Activated naive CD8-positive, alpha-beta T cell treated with anti-CD3 and anti-CD28 coated beads, Interleukin-2, amount 50 U/mL, for 24 hours (primary cell): ENCODE data around the gene TM6SF1.

Experiments used
- ATAC-seq: fragments of 150-1000 bp; cut with Tn5 transposase; one replicate; pipeline ENCODE4 v1.10.0; 2021
- DNase-seq: peaks from one replicate; pipeline ENCODE4 v3.0.0; 2021
- H3K27ac Mint-ChIP-seq: one replicate; pipeline ENCODE4 v1.8.0; 2021; ENCODE audit warnings: mild to moderate bottlenecking, mixed read lengths
- H3K27me3 Mint-ChIP-seq: one replicate; pipeline ENCODE4 v1.8.0; 2021; ENCODE audit warnings: mixed read lengths
- H3K36me3 Mint-ChIP-seq: one replicate; pipeline ENCODE4 v1.8.0; 2021; ENCODE audit warnings: low read depth, mixed read lengths
- H3K4me1 Mint-ChIP-seq: one replicate; pipeline ENCODE4 v1.8.0; 2021; ENCODE audit warnings: mixed read lengths
- H3K4me3 Mint-ChIP-seq: one replicate; pipeline ENCODE4 v1.8.0; 2021; ENCODE audit warnings: mild to moderate bottlenecking, moderate library complexity, mixed read lengths
- H3K9me3 Mint-ChIP-seq: one replicate; pipeline ENCODE4 v1.8.0; 2021; ENCODE audit warnings: mixed read lengths

The TM6SF1 gene

GRCh38 chr15:83102346-83102745 lies 5.1 kb upstream of the TM6SF1 start:
- H3K27me3 Mint-ChIP-seq: peaks cover 36% of the 10 kb centered on the region
- no peak overlapping the region for H3K4me3 Mint-ChIP-seq

GRCh38 chr15:83104141-83104540 lies 3.3 kb upstream of the TM6SF1 start:
- DNase-seq: no peak
- H3K27ac Mint-ChIP-seq: no peak overlapping the region
- no peaks in the 10 kb centered on the region for H3K9me3 Mint-ChIP-seq
- H3K27me3 Mint-ChIP-seq: peaks cover 45% of the 10 kb centered on the region
- no peak for ATAC-seq
- H3K4me3 Mint-ChIP-seq: no peak overlapping the region
- peaks cover 16% of the 10 kb centered on the region for H3K4me1 Mint-ChIP-seq
- no peaks in the 10 kb centered on the region for H3K36me3 Mint-ChIP-seq

More at GRCh38 chr15:83102346-83102745, 5.1 kb upstream of the TM6SF1 start:
- H3K36me3 Mint-ChIP-seq: no peaks in the 10 kb centered on the region
- H3K4me1 Mint-ChIP-seq: peaks cover 6% of the 10 kb centered on the region
- no peaks in the 10 kb centered on the region for H3K9me3 Mint-ChIP-seq
- DNase-seq (no peak), ATAC-seq (no peak)
- H3K27ac Mint-ChIP-seq: no peak overlapping the region

- Mint-ChIP-seq H3K9me3 (no peaks in the 10 kb centered on the region), H3K4me1 (peaks cover 17% of the 10 kb centered on the region), H3K36me3 (no peaks in the 10 kb centered on the region), H3K27me3 (peaks cover 46% of the 10 kb centered on the region), H3K4me3 (no peak overlapping the region), H3K27ac (no peak overlapping the region)
- DNase-seq (no peak), ATAC-seq (no peak)
Observed at GRCh38 chr15:83105440-83105839, 2.0 kb upstream of the TM6SF1 start.

GRCh38 chr15:83107841-83108181 lies 366 bp downstream of the TM6SF1 start:
- Mint-ChIP-seq H3K27ac (peak overlapping the region; percentile 77), H3K36me3 (peaks cover 2% of the 10 kb centered on the region), H3K27me3 (peaks cover 45% of the 10 kb centered on the region), H3K4me3 (peak overlapping the region; percentile 81), H3K4me1 (peaks cover 17% of the 10 kb centered on the region), H3K9me3 (no peaks in the 10 kb centered on the region)
- ATAC-seq (no peak), DNase-seq (no peak)

GRCh38 chr15:83108266-83109219 lies 1.1 kb downstream of the TM6SF1 start:
- peak; percentile 18 for DNase-seq
- peaks cover 45% of the 10 kb centered on the region for H3K27me3 Mint-ChIP-seq
- peak; percentile 79 for ATAC-seq

GRCh38 chr15:83109532-83109931 lies 2.1 kb downstream of the TM6SF1 start:
- Mint-ChIP-seq H3K27ac (no peak overlapping the region), H3K9me3 (no peaks in the 10 kb centered on the region), H3K4me1 (peaks cover 17% of the 10 kb centered on the region), H3K27me3 (peaks cover 37% of the 10 kb centered on the region), H3K36me3 (peaks cover 2% of the 10 kb centered on the region), H3K4me3 (no peak overlapping the region)
- DNase-seq (no peak), ATAC-seq (no peak)

More at GRCh38 chr15:83108266-83109219, 1.1 kb downstream of the TM6SF1 start:
- Mint-ChIP-seq H3K4me3 (peak overlapping the region; percentile 81), H3K4me1 (peaks cover 17% of the 10 kb centered on the region), H3K9me3 (no peaks in the 10 kb centered on the region), H3K36me3 (peaks cover 2% of the 10 kb centered on the region), H3K27ac (peak overlapping the region; percentile 77)

GRCh38 chr15:83110381-83110780 lies 2.9 kb downstream of the TM6SF1 start:
- Mint-ChIP-seq H3K4me1 (peaks cover 17% of the 10 kb centered on the region), H3K36me3 (peaks cover 2% of the 10 kb centered on the region), H3K27me3 (peaks cover 32% of the 10 kb centered on the region), H3K4me3 (no peak overlapping the region), H3K27ac (no peak overlapping the region), H3K9me3 (no peaks in the 10 kb centered on the region)
- ATAC-seq (no peak), DNase-seq (no peak)

GRCh38 chr15:83111149-83111548 lies 3.7 kb downstream of the TM6SF1 start:
- peaks cover 2% of the 10 kb centered on the region for H3K36me3 Mint-ChIP-seq
- ATAC-seq: no peak
- peaks cover 29% of the 10 kb centered on the region for H3K27me3 Mint-ChIP-seq
- H3K4me3 Mint-ChIP-seq: no peak overlapping the region
- H3K4me1 Mint-ChIP-seq: peaks cover 17% of the 10 kb centered on the region
- DNase-seq: no peak
- no peaks in the 10 kb centered on the region for H3K9me3 Mint-ChIP-seq
- H3K27ac Mint-ChIP-seq: no peak overlapping the region

- Mint-ChIP-seq H3K36me3 (peaks cover 2% of the 10 kb centered on the region), H3K27me3 (peaks cover 24% of the 10 kb centered on the region), H3K9me3 (no peaks in the 10 kb centered on the region), H3K27ac (no peak overlapping the region), H3K4me1 (peaks cover 11% of the 10 kb centered on the region), H3K4me3 (no peak overlapping the region)
- DNase-seq (no peak), ATAC-seq (no peak)
Observed at GRCh38 chr15:83112233-83112955, 4.9 kb downstream of the TM6SF1 start.

GRCh38 chr15:83112956-83113299 lies 5.5 kb downstream of the TM6SF1 start:
- Mint-ChIP-seq H3K27me3 (peaks cover 23% of the 10 kb centered on the region), H3K36me3 (peaks cover 2% of the 10 kb centered on the region), H3K27ac (no peak overlapping the region), H3K9me3 (no peaks in the 10 kb centered on the region), H3K4me3 (no peak overlapping the region), H3K4me1 (peaks cover 11% of the 10 kb centered on the region)
- ATAC-seq (no peak), DNase-seq (no peak)

GRCh38 chr15:83113881-83114674 lies 6.6 kb downstream of the TM6SF1 start:
- H3K4me3 Mint-ChIP-seq: no peak overlapping the region
- H3K27me3 Mint-ChIP-seq: peaks cover 16% of the 10 kb centered on the region
- H3K4me1 Mint-ChIP-seq: peaks cover under 1% of the 10 kb centered on the region
- no peak overlapping the region for H3K27ac Mint-ChIP-seq
- H3K9me3 Mint-ChIP-seq: no peaks in the 10 kb centered on the region
- DNase-seq: no peak
- ATAC-seq: no peak
- H3K36me3 Mint-ChIP-seq: peaks cover 2% of the 10 kb centered on the region

GRCh38 chr15:83114856-83115255 lies 7.4 kb downstream of the TM6SF1 start:
- Mint-ChIP-seq H3K4me1 (no peaks in the 10 kb centered on the region), H3K36me3 (peaks cover 2% of the 10 kb centered on the region), H3K4me3 (no peak overlapping the region), H3K9me3 (no peaks in the 10 kb centered on the region), H3K27me3 (peaks cover 12% of the 10 kb centered on the region), H3K27ac (no peak overlapping the region)
- DNase-seq (no peak), ATAC-seq (no peak)

- peaks cover 2% of the 10 kb centered on the region for H3K36me3 Mint-ChIP-seq
- ATAC-seq (peak; percentile 31), DNase-seq (no peak)
- no peak overlapping the region for H3K27ac Mint-ChIP-seq
- H3K4me3 Mint-ChIP-seq: no peak overlapping the region
- peaks cover 8% of the 10 kb centered on the region for H3K27me3 Mint-ChIP-seq
- H3K9me3 Mint-ChIP-seq: no peaks in the 10 kb centered on the region
- no peaks in the 10 kb centered on the region for H3K4me1 Mint-ChIP-seq
Observed at GRCh38 chr15:83115410-83115809, 8.0 kb downstream of the TM6SF1 start.

- no peak overlapping the region for H3K27ac Mint-ChIP-seq
- peaks cover 5% of the 10 kb centered on the region for H3K27me3 Mint-ChIP-seq
- DNase-seq (no peak), ATAC-seq (peak; percentile 61)
- no peaks in the 10 kb centered on the region for H3K9me3 Mint-ChIP-seq
- H3K4me1 Mint-ChIP-seq: no peaks in the 10 kb centered on the region
- no peak overlapping the region for H3K4me3 Mint-ChIP-seq
- H3K36me3 Mint-ChIP-seq: peaks cover 2% of the 10 kb centered on the region
Observed at GRCh38 chr15:83115831-83116565, 8.6 kb downstream of the TM6SF1 start.
